PC-9 (cell line): Measurements from ENCODE around the gene EPHB2.

ENCODE experiments used
- EZH2 ChIP-seq: fragments of 200-600 bp; sonication (generic); IDR thresholded peaks from 2 replicates; pipeline ENCODE4 v1.8.0; 2017; ENCODE audit warnings: antibody characterized with exemption, low read depth
- TF ChIP-seq, protein P1 (sequence below): fragments of 200-600 bp; sonication (generic); conservative IDR thresholded peaks from 2 replicates; pipeline ENCODE4 v1.6.1; 2017; ENCODE audit warnings: mixed run types, antibody characterized with exemption, mild to moderate bottlenecking, moderate library complexity

- TF ChIP-seq, protein P1, sequence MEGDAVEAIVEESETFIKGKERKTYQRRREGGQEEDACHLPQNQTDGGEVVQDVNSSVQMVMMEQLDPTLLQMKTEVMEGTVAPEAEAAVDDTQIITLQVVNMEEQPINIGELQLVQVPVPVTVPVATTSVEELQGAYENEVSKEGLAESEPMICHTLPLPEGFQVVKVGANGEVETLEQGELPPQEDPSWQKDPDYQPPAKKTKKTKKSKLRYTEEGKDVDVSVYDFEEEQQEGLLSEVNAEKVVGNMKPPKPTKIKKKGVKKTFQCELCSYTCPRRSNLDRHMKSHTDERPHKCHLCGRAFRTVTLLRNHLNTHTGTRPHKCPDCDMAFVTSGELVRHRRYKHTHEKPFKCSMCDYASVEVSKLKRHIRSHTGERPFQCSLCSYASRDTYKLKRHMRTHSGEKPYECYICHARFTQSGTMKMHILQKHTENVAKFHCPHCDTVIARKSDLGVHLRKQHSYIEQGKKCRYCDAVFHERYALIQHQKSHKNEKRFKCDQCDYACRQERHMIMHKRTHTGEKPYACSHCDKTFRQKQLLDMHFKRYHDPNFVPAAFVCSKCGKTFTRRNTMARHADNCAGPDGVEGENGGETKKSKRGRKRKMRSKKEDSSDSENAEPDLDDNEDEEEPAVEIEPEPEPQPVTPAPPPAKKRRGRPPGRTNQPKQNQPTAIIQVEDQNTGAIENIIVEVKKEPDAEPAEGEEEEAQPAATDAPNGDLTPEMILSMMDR: no peak
- no peak for TF ChIP-seq EZH2
Measured at GRCh38 chr1:22949822-22950331, 239.2 kb downstream of the EPHB2 start.
